Measurements from ENCODE around the gene S100A2.

The S100A2 gene

DNA sequence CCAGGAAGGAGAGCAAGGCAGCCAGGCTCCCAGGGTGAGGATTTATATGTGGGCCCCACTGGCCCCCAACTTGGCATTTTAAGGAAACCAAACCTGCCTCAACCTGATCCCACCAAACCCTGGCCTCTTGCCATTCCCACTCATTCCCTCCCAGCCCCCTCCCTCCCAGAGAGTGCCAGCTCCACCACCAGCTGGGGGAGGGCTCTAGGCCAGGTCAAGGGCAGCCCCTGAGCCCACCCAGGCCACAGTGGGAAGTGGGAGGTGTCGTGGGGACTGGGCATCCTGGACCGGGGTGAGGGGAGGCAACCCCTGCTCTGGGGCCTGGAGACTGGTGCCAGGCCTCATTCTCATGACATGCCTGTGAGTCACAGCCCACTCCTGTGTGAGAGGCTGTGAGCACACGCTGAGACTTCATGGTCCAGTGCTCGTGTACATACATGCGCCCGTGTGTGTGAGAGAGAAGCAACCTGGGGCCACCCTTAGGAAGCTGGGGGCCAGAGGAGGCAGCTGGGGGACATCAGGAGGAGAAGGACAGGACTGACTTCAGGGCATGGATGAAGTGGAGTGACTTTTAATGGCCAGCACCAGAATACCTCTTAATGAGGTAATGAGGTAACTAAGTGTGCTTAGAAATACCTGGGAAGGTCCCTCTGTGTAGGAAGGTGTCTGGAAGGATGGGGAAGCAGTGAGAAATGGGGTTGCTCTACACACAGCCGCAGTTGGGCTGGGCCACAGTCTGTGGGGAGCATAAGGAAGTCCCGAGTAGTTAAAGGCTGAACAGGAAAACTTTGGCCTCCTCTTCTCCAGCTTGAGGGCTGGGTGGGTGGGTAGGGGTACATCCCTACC lies at the start of gene S100A2:
Gene S100A2 (minus strand): TSS at position 316 of the 846 bp plus-strand sequence. CDS start 1,967 bp downstream, outside the sequence.
- no peak for DNase-seq

- DNase-seq = no peak
These were observed 49.8 kb upstream of the S100A2 start for GRCh38 chr1:153615406-153615805.

DNA sequence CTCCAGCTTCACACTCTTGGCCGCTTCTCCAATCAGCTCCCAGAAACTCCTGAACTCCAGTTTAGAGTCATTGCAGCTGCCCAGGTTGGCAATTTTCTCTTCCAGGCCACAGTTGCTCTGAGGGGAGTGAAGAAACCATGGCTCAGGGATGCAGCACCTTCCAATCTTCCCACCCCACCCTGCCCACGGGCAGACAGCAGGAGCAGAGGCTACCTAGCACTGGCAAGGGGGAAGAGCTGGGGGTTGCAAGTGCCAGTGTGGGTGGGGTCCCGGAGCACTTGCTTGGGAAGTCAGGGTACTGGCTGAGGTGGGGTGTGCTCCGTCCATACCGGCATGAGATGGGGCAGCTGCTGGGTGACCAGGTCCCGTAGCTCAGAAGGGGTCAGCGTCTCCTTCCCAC lies 49.3 kb upstream of the S100A2 start:
- no peak for DNase-seq

DNA sequence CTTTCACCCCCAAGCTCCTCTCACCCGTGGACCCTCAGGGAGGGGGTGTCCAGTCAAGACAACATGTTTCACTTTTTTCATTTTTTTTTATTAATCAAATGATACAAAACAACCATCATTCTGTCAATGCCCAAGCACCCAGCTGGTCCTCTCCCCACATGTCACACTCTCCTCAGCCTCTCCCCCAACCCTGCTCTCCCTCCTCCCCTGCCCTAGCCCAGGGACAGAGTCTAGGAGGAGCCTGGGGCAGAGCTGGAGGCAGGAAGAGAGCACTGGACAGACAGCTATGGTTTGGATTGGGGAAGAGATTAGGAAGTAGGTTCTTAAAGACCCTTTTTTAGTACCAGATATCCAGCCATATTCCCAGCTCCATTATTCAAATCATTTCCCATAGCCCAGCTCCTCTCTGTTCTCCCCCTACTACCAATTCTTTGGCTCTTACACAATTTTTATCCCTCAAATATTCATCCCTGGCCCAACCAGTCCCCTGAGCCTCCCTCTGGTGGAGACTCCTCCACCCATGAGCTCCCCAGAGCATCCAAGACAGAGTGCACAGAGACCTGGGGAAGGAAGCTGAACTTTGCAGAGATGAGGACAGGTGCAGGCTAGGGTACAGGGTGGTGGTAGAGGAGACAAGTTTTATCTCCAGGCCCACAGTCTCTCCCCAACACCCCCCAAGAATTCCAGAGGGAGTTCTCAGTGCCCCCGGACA lies 48.7 kb upstream of the S100A2 start:
- no peak for DNase-seq

GRCh38 chr1:153613406-153613805 lies 47.8 kb upstream of the S100A2 start:
- no peak for DNase-seq

DNA sequence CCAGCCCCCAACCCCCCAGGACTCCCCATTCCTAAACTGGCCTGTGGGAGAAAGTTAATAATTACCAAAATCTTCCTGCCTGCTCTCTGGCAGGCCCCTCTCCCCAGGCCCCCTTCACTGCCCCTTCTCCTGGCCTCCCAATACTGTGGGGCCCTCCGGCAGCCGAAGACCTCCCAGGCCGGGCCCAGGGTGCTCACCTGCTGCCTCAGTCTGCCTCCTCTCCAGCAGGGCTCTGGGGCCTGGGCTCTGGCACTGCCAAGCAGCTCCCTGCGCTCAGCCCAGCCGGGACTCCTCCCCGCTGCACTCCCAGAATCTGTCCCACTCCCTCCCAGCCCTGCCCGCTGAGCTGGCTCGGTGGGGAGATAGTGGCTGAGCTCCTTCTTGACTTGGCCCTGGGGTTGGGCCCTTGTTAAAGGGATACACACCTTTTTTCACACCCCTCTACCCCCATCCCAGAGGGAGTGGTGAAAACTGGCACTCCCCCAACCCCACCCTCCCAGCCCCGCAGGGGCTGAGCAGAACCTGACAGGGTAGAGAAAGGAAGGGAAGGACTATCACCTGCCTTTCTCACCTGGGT lies 47.2 kb upstream of the S100A2 start, which contains the start of gene S100A16:
Gene S100A16 (minus strand): TSS at position 383 of the 577 bp plus-strand sequence. CDS start 4,986 bp downstream, outside the sequence.
- no peak for DNase-seq

- no peak for DNase-seq
These were observed 46.6 kb upstream of the S100A2 start for GRCh38 chr1:153612111-153612754.

GRCh38 chr1:153611356-153611755 lies 45.7 kb upstream of the S100A2 start:
- DNase-seq = no peak

DNA sequence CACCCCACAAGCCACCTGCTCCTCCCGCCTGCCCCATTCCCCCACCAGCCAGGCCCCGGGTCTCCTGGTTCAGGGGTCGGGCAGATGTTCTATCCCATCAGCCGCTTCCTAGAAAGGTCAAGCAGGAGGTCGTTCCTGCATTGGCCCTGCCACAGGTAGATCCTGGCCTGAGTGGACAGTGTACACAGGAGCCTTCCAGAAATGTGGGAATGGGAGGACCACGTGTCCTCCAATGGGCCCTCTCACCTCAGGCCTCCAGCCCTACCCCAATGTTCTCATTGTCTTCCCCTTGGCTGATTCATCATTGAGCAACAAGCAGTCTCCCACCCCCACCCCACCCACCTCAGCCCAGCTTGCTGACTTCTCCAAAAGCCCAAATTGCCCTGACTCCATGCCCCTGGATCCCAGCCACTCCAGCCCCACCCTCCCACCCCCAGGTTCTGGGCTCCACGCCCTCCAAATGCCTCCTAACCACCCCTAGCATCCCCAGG lies 45.2 kb upstream of the S100A2 start:
- no peak for DNase-seq

DNA sequence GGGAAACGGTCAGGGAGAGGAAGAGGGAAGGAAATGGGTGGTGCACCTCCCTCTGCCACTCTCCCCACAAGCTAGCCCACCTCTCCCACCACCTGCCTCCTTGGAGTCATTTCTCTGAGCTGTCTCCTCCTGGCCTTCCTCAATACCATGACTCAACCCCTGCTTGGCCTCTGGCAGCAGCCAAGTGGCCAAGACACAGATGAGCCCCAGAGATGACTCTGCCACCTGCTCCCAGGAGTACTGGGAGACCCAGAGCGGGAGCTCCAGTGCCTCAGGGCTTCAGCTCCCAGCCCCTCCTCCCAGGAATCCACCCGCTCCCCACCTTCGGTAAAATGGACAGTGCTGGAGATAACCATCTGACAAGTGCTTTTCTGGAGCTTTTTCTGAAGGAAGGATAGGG lies 44.7 kb upstream of the S100A2 start:
- DNase-seq = no peak

GRCh38 chr1:153609585-153609907 lies 43.9 kb upstream of the S100A2 start:
- DNase-seq = no peak

GRCh38 chr1:153608742-153609584 lies 43.3 kb upstream of the S100A2 start:
- no peak for DNase-seq

DNA sequence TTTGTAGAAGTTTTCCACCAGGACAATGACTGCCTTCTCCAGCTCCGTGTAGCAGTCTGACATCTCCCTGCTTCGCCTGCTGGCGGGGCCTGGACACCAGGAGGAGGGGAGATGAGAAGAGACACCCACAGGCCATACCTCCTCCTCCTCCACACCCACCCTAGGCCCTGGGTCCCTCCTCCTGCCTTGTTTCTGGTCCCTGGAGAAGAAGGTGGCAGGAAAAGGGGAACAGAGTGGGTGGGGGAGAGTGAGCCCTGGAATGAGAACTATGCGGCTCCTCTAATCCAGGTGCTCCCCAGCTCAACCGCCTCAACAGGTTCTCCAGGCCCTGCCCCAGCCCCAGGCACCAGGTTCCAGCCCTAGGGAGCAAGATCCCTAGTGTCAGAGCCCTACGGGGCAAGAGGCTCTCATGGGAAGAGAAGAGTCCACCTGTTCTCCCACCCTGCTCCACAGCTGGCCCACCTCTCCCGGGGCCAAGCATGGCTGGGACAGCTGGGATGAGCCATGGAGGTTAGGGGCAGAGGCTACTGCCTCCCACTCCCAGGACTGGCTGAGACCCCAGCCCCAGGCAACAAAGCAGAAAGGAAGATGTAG lies 42.5 kb upstream of the S100A2 start:
- DNase-seq = no peak

DNA sequence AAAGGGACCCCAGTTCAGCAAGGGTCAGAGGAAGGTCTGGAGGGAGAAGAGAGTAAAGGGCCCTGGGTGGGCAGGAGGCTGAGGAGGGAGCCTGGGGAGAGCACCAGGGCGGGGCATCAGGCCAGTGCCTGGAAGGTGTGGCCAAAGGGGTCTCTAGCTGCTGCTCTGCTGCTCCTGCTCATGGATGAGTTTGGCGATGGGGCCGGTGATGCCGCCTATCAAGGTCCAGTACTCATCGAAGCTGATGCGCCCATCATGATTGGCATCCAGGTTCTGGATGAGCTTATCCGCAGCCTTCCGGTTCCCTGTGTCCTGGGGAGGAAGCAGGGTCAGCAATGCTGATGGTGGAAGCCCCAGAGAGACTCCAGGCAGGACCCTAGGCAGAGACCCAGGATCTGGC lies 41.7 kb upstream of the S100A2 start:
- DNase-seq = no peak

- DNase-seq = no peak
These were observed 40.5 kb upstream of the S100A2 start for GRCh38 chr1:153606194-153606593.

GRCh38 chr1:153602749-153603148 lies 37.1 kb upstream of the S100A2 start:
- DNase-seq = no peak

GRCh38 chr1:153599847-153600246 lies 34.2 kb upstream of the S100A2 start:
- DNase-seq = no peak

DNA sequence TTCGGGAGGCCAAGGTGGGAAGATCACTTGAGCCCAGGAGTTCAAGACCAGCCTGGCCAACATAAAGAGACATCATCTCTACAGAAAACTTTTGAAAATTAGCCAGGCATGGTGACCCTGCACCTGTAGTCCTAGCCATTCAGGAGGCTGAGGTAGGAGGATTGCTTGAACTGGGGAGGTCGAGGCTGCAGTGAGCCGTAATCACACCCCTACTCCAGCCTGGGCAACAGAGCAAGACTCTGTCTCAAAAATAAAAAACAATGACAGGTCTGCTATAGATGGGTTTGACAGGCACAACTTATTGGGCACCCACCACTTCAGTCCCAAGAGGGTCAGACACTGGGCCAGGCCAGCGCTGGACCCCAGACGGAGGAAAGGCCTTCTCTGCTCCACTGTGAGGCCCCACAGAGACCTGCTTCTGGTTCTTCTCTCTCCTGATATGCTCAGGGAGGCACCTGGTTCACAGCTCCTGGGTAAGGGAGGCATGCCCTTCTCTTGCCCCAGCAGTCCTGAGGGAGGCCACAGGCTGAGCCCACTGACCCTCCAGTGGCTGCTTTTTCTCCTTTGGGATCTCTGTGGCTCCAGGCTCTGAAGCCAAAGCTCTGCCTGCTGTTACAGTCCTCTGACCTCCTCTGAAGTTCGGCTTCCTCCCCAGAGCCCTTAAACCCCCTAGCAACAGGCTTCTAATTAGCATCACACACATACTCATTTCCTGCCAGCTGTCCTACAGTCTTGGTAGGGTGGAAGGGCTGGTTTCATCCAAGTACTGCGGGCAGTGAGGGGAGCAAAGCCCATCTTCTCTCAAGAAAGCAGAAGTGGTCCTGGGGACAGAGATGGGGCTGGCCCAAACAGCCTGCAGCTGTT lies 32.9 kb upstream of the S100A2 start:
- peak; percentile 83 for DNase-seq

GRCh38 chr1:153597206-153597605 lies 31.6 kb upstream of the S100A2 start:
- DNase-seq = no peak

GRCh38 chr1:153592748-153593147 lies 27.1 kb upstream of the S100A2 start:
- DNase-seq = no peak

DNA sequence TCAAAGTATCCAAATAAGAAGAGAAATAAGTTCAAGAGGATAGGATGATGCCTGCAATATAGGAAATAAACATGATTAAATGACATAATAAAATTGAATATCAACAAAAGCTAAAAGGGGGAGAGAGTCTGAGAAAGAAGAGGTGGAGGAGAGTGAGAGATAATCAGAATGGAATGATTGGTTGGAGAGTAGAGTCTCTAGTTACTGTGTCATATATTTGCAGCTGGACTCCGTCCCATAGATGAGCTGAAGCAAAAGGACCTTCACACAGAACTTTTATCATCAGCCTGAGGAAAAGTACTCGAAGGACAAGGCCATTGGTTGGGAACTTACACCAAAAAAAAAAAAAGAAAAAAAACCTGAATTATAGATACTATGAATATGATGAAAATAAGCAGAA lies 22.8 kb upstream of the S100A2 start:
- DNase-seq = no peak
